Endothelial cell of umbilical vein (primary cell): ENCODE measurements around the gene ATP13A3.

ENCODE experiments used
- CTCF ChIP-seq, 2 donors: IDR thresholded peaks; 1 replicate in 1 of 2; 2 replicates in 1 of 2; pipeline ENCODE4 v1.5.1; 2011; ENCODE audit warnings: low read length in 2 of 2, mild to moderate bottlenecking in 2 of 2, moderate library complexity in 2 of 2, control low read depth in 1 of 2, inconsistent platforms in 1 of 2, low read depth in 1 of 2; ENCODE audit not compliant: insufficient read depth in 1 of 2; ENCODE audit errors: extremely low read depth in 1 of 2
- JUN ChIP-seq: IDR thresholded peaks from 2 replicates; pipeline ENCODE4 v1.6.1; 2011; ENCODE audit warnings: borderline replicate concordance, low read depth; ENCODE audit not compliant: insufficient read length, insufficient read depth
- POLR2A ChIP-seq: IDR thresholded peaks from 2 replicates; pipeline ENCODE4 v1.6.1; 2012; ENCODE audit warnings: low read depth, mild to moderate bottlenecking, control low read depth, low read length
- POLR2AphosphoS5 ChIP-seq: IDR thresholded peaks from 2 replicates; pipeline ENCODE4 v1.6.1; 2012; ENCODE audit warnings: low read depth, mild to moderate bottlenecking, control low read depth, low read length, moderate library complexity; ENCODE audit not compliant: insufficient read depth
- TF ChIP-seq, protein P1 (sequence below): IDR thresholded peaks from 2 replicates; pipeline ENCODE4 v1.6.1; 2011; ENCODE audit not compliant: insufficient read depth, insufficient read length

DNA sequence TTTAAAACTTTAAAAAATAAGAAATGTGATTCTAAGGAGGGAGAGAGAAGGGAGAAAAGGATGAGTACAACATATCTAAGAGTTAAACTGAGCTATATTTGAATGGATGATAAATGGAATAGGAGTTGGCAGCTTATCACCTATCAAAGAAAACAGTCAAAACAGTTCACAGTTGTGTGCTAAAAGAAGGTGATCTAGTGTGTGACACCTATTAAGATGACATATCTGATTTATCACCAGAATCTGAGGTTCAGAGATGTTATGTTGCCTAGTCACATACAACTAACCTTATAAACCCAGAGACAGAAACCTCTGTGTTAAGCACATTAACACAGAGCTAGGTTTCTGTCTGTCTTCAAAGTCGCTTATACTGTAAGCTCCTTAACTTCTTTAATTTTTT, 3.0 kb downstream of the ATP13A3 start:
- TF ChIP-seq CTCF (IDR thresholded peaks at IDR 0.05; ENCODE audit: extremely low read depth in 1 of 2, insufficient read depth in 1 of 2, low read depth in 1 of 2, low read length in 2 of 2) (no peak), JUN (no peak), POLR2A (no peak), POLR2AphosphoS5 (no peak)
- TF ChIP-seq, protein P1, sequence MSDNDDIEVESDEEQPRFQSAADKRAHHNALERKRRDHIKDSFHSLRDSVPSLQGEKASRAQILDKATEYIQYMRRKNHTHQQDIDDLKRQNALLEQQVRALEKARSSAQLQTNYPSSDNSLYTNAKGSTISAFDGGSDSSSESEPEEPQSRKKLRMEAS, result no peak
